Skin epidermis (tissue), 12 donors: ENCODE data around the gene WFIKKN1.

Source experiments
- H3K27ac ChIP-seq, 21 experiments: fragments of 200-600 bp; sonication (generic) in 11 of 21; one replicate each; pipeline ENCODE4 v1.5.0; 2020; ENCODE audit warnings: mild to moderate bottlenecking in 3 of 21, inconsistent platforms in 2 of 21, moderate library complexity in 2 of 21
- H3K4me3 ChIP-seq, 7 experiments: fragments of 200-600 bp; sonication (generic) in 2 of 7; one replicate each; pipeline ENCODE4 v1.5.0; 2020; ENCODE audit warnings: inconsistent platforms in 2 of 7, mild to moderate bottlenecking in 2 of 7, moderate library complexity in 1 of 7

Gene WFIKKN1

DNA sequence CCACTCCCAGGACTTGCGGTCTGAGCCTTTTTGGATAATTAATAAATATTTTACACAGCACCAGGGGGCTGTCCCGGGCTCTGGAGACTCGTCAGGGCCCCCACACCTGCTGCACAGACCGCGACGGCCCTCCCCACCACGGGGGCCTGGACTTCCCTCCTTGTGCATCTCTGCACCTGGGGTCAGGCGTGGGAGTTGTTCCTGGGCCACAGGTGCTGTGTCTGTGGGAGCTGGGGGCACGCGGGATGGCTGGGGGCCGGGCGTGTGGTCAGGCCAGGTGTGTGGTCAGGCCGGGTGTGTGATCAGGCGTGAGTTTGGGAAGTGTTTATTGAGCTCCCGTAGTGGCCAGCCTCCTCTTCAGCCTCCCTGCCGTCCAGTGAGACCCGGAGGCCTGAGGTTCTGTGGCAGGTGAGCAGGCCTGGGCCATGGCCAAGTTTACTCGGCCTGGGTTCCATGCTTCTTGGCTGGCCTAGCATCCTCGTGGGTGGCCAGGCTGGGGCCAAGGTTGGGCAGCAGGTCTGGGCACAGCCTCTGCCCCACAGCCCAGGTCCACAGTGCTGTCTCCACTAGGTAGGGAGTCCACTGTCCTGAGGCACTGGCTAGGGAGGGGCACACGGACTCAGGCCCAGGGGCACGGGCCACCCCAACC lies 47.5 kb downstream of the WFIKKN1 start:
- H3K4me3 ChIP-seq = peak overlapping the region in 1 of 7 experiments; percentile 4
- peak overlapping the region in 3 of 21 experiments; percentile 65 to 93 (median 73) for H3K27ac ChIP-seq

DNA sequence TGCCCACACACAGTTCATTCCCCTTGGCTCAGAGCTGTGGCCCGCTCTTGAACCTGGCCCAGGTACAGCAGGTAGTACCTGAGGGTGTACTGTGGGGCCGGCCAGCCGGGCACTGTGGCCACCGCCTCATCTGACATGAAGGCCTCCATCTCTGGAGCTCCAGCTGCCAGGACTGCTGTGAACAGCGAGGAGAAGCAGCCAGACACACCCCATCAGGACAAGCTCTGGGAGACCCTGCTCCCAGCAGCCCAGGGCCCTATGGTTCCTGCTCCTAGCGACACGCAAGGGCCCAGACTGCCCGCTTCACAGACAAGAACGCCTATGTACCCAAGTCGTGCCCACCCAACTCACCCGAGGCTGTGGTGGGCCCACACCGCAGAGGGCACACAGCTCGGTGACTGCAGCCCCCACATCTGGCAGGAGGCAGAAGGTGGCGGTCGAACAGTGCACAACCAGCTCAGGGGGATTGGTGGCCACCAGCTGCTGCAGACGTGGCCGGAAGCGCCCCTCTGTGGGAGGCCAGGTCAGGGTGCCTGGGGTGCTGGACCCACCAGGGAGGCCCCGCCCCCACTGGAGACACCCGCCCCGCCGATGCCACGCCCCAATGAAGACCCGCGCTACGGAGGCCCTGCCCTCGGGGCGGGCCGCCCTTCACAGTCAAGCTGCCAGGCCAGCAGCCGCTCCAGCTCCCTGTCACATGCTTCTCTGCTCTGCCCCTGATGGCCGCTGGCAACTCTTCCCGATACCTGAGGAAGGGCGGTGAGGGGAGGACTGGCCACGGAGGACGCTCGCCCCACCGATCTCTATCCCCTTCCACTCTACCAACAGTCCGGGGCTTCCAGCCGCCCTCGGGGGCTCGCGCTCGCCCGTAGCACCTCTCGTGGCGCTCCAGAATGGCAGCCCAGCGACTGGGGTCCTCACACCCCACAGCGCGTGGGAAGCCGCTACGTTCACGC lies 48.4 kb downstream of the WFIKKN1 start:
- Histone ChIP-seq H3K27ac (peak overlapping the region in 18 of 21 experiments; percentile 13 to 94 (median 68)), H3K4me3 (peak overlapping the region; percentile 38 to 91 (median 79))

DNA sequence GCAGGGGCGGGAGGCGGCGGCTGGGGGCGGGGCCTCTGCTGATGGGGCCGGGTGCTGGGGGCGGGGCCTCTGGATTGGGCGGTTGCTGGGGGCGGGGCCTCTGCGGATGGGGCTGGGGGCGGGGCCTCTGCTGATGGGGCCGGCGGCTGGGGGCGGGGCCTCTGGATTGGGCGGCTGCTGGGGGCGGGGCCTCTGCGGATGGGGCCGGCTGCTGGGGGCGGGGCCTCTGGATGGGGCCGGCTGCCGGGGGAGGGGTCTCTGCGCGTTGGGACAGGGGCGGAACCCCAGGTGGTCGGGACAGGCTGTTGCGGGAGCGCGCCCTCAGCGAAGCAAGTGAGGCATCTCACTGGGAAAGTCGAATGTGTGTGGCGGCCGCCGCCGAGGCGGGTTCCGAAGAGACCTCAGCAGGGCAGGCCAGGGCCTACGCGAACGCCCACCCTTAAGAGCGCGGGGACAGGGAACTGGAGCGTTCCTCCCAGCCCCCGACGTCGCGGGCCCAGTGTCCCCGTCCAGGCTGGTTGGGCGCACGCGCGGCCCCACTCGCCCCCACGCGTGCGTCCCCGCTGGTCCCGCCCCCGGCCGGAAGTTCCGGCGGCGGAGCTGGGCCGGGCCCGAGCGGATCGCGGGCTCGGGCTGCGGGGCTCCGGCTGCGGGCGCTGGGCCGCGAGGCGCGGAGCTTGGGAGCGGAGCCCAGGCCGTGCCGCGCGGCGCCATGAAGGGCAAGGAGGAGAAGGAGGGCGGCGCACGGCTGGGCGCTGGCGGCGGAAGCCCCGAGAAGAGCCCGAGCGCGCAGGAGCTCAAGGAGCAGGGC lies 49.2 kb downstream of the WFIKKN1 start, which contains the start of gene STUB1:
Gene STUB1, plus strand, starts transcription at position 597 of the 811 bp plus-strand sequence. Its CDS starts 116 bp downstream, at position 713.
- Histone ChIP-seq H3K4me3 (peak within 1 kb of the TSS; percentile 61 to 91 (median 79)), H3K27ac (peak within 1 kb of the TSS; percentile 59 to 94 (median 87))

DNA sequence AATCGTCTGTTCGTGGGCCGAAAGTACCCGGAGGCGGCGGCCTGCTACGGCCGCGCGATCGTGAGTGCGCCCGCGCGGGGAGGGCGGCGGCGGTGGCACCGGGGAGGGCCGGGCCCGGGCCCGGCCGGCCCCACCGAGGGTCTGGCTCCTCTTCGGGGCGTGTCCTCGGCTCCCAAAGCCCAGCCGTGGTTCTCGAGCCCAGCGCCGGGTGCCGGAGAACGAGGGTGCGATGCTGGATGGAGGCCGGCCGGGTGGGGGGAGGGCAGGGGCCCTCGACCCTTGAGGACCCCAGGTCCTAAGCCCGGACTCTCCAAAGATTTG lies 49.8 kb downstream of the WFIKKN1 start:
- H3K27ac ChIP-seq = peak overlapping the region; percentile 59 to 94 (median 87)
- H3K4me3 ChIP-seq = peak overlapping the region; percentile 61 to 91 (median 79)

DNA sequence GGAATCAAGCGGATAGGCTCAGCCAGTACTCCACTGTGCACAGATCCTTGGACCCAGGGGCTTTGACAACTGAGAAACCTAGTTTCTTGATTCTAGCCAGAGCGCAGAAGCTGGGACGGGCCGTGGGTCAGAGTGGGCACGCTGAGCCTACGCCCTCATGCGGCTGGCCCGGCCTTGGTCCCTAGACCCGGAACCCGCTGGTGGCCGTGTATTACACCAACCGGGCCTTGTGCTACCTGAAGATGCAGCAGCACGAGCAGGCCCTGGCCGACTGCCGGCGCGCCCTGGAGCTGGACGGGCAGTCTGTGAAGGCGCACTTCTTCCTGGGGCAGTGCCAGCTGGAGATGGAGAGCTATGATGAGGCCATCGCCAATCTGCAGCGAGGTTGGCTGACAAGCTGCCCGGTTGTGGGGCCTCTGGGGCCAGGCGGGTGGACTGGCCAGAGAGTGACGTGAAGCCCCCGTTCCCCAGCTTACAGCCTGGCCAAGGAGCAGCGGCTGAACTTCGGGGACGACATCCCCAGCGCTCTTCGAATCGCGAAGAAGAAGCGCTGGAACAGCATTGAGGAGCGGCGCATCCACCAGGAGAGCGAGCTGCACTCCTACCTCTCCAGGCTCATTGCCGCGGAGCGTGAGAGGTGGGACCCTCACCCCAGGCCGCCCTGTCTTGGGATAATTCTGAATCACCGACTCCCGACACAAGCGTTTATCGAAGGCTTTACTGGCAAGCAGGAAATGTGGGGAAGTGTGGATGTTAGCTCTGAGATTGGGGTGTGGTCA lies 50.4 kb downstream of the WFIKKN1 start:
- Histone ChIP-seq H3K4me3 (peak overlapping the region; percentile 61 to 91 (median 79)), H3K27ac (peak overlapping the region; percentile 59 to 94 (median 87))

DNA sequence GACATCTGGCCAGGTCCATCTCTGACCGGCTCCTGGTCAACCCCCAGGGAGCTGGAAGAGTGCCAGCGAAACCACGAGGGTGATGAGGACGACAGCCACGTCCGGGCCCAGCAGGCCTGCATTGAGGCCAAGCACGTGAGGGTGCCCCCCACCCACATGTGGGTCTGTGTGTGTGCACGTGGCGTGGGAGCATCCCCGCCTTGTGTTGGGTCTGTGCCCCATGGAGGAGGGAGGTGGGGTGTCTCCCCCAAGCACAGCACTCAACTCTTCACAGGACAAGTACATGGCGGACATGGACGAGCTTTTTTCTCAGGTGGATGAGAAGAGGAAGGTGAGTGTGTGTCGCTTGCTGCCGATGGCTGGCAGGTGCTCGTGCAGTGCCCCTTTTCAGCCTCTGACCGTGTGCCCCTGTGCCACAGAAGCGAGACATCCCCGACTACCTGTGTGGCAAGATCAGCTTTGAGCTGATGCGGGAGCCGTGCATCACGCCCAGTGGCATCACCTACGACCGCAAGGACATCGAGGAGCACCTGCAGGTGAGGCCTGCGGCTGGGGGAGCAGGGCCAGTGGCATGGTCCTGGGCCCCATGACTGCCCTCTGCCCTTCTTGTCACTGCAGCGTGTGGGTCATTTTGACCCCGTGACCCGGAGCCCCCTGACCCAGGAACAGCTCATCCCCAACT lies 51.1 kb downstream of the WFIKKN1 start:
- peak overlapping the region in 2 of 7 experiments; percentile 88 to 91 for H3K4me3 ChIP-seq
- peak overlapping the region in 1 of 21 experiments; percentile 85 for H3K27ac ChIP-seq

DNA sequence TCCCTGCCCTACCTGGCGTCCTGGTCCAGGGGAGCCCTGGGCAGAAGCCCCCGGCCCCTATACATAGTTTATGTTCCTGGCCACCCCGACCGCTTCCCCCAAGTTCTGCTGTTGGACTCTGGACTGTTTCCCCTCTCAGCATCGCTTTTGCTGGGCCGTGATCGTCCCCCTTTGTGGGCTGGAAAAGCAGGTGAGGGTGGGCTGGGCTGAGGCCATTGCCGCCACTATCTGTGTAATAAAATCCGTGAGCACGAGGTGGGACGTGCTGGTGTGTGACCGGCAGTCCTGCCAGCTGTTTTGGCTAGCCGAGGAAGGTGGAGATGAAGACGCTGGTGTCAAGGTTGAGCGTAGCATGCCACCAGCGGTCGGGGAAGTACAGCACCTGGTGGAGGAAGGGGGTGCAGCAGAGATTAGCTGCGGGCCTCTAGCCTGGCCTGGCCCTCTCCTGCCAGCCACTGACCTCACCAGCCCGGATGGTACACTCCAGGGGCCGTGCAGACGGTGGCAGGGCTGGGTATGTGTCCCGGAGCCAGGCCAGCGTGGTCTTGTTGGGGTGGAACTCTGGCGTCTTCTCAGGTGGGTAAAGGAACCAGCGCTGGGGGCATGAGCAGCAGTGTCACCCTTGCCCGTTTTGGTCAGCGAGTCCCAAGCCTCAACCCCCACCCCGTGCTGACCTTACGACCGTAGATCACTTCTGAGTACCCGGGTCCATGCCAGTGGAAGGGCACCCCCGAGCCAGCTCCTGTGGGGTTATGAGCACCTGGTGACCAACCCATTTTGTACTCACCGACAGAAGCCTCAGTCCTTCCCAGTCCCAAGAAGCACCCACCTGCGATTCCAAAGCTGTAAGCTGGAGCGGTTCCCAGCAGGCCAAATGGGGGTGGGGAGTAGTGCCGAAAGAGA lies 52.0 kb downstream of the WFIKKN1 start:
- Histone ChIP-seq H3K27ac (peak overlapping the region in 3 of 21 experiments; percentile 86 to 87 (median 86)), H3K4me3 (peak overlapping the region in 5 of 7 experiments; percentile 45 to 88 (median 65))

DNA sequence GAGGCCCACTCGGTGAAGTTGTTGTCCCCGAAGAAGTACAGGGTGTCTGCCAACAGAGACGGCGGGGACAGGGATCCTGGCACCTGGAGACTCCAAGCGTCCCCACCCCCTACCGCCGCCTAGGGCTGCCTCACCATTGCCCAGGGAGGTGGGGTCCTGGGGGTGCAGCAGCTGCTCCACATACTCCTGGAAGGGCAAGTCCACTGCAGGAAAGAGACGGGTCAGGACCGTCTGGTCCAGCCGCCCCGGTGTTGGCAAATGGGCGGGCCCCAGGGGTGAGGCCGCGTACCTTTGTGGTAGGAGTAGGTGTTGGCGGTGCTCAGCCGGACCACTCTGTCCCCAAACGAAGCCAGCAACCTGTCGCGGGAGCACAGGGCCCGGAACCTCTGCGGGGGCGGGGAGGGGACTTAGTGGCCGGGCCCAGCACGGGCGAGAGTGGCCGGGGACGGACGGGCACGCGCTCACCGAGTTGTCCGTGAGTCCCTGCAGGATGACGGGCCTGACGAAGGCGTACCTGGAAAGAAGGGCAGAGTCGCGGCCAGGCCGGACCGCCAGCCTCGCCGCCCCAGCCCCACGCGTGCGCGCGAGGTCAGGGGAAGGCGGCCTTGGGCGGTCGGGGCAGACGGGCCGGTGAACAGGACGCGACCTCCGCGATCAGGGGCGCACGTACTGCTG lies 52.7 kb downstream of the WFIKKN1 start:
- H3K27ac ChIP-seq = peak overlapping the region; percentile 47 to 91 (median 83)

More for the DNA sequence above, 52.7 kb downstream of the WFIKKN1 start:
- peak overlapping the region; percentile 45 to 69 (median 64) for H3K4me3 ChIP-seq
